ENCODE results near the gene BTBD19. TPM values are rescaled to one million over a fixed set of nuclear protein-coding genes. Genes with fewer than 3 reads are reported as not detected.

The BTBD19 gene
- total RNA-seq, 1 donor from 2014 or later, result 1.4 TPM

DNA sequence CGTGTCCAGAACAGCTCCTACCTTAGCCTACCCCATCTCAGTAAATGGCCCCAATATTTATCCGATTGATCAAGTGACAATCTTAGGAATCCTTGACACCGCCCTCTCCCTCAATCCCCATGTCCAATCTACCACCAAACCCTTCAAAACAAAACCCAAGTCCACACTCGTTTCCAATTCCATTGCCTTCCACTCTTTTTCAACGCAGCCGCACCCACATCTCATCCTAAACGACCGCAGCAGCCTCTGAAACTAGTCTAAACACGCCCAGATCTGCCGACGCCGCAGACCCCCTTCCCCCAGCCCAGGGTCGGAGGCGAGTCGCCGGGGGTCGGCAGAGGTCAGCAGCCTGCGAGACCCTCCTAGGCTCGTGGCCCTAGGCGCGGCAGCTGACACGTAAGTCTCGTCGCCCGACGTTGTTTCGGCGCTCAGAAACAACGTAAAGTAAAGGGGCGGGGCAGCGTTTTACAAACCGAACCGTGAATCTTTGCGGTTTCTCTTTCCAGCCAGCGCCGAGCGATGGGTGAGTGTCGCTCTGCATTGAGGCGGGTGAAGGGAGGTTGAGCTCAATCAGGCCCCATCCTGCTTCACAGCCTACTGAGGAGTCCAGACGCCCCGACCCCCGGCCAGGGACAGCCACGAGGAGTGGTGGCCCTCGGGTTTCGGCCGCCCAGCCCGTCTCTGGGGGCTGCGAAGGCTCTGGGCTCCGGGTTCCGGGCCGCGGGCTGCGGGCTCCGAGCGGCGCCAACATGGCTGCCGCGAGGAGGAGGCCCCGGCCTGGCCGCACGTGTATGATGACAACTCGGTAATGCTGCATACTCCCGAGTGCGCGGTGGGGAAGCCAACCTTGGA lies 33.0 kb upstream of the BTBD19 start, which contains the start of gene RPS8:
Gene RPS8 (plus strand): TSS at position 463 of the 852 bp plus-strand sequence. CDS start 57 bp downstream, at position 520.
- H3K4me1 Mint-ChIP-seq, result peaks cover 27% of the 10 kb centered on the region
- DNase-seq (ENCODE audit: low spot score), result peak; percentile 98
- peaks cover 59% of the 10 kb centered on the region for H3F3A ChIP-seq (ENCODE audit: low read depth)
- TF ChIP-seq EZH2phosphoT487 (IDR thresholded peaks at IDR 0.05) (no peak), EZH2 (IDR thresholded peaks at IDR 0.05) (no peak)
- TF ChIP-seq, protein P1, sequence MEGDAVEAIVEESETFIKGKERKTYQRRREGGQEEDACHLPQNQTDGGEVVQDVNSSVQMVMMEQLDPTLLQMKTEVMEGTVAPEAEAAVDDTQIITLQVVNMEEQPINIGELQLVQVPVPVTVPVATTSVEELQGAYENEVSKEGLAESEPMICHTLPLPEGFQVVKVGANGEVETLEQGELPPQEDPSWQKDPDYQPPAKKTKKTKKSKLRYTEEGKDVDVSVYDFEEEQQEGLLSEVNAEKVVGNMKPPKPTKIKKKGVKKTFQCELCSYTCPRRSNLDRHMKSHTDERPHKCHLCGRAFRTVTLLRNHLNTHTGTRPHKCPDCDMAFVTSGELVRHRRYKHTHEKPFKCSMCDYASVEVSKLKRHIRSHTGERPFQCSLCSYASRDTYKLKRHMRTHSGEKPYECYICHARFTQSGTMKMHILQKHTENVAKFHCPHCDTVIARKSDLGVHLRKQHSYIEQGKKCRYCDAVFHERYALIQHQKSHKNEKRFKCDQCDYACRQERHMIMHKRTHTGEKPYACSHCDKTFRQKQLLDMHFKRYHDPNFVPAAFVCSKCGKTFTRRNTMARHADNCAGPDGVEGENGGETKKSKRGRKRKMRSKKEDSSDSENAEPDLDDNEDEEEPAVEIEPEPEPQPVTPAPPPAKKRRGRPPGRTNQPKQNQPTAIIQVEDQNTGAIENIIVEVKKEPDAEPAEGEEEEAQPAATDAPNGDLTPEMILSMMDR (IDR thresholded peaks at IDR 0.05), result no peak
- H3K4me3 Mint-ChIP-seq, result peak within 1 kb of the TSS; percentile 93
- no peaks in the 10 kb centered on the region for H3K9me3 ChIP-seq (ENCODE audit: low read depth)
- peaks cover 8% of the 10 kb centered on the region for H3K36me3 ChIP-seq
- no peaks in the 10 kb centered on the region for H3K27me3 ChIP-seq
- peaks cover 45% of the 10 kb centered on the region for H3K79me2 ChIP-seq (ENCODE audit: low read depth)
- peak within 1 kb of the TSS; percentile 65 for H2AFZ ChIP-seq (replicated peaks)
- H3K4me1 ChIP-seq, result peaks cover 16% of the 10 kb centered on the region
- H3K4me3 ChIP-seq, result peak within 1 kb of the TSS; percentile 93
- H3K27ac ChIP-seq, result peak within 1 kb of the TSS; percentile 84
- H3K27ac Mint-ChIP-seq, result peak within 1 kb of the TSS; percentile 95
- H3K9ac ChIP-seq, result peak within 1 kb of the TSS; percentile 93
- peaks cover 40% of the 10 kb centered on the region for H4K20me1 ChIP-seq (ENCODE audit: low read depth)
- no peaks in the 10 kb centered on the region for H3K9me3 Mint-ChIP-seq
- H3K4me2 ChIP-seq, result peak within 1 kb of the TSS; percentile 99
- peaks cover 12% of the 10 kb centered on the region for H3K27me3 Mint-ChIP-seq (ENCODE audit: insufficient read depth, low read depth)
- H3K36me3 Mint-ChIP-seq, result peaks cover 22% of the 10 kb centered on the region

DNA sequence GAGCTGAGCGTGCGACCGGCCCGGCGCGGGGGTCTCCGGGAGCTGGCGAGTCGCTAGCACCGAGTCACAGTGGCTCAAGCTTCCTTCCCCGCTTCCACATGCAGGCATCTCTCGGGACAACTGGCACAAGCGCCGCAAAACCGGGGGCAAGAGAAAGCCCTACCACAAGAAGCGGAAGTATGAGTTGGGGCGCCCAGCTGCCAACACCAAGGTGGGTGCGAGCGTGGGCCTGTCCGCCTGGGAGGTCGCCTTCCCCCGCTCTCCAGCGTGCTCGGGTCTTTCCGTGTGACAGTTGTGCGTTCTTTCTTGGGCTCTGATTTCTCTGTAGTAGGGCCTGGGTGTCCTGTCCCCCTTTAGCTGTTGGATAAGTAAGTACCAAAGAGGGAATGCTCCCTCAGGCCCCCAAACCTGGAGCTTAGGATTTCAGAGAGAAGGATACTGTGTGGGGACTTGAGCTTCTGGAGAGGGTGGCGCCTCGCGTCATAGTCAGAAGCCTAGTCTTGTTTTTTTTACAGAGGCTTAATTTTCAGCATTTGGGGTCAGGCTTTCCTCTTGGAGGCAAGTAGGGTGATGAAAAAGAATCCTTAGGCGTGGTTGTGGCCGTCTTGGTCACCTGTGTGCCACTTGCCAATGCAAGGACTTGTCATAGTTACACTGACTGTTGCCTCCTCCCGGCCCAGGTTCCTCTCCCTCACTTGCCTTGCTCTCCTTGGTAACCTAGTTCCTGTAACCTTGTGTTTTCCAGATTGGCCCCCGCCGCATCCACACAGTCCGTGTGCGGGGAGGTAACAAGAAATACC lies 32.2 kb upstream of the BTBD19 start:
- Mint-ChIP-seq H3K27ac (peak overlapping the region; percentile 18), H3K36me3 (peaks cover 26% of the 10 kb centered on the region), H3K27me3 (ENCODE audit: insufficient read depth, low read depth) (peaks cover 10% of the 10 kb centered on the region), H3K4me3 (peak overlapping the region; percentile 93), H3K4me1 (peaks cover 27% of the 10 kb centered on the region), H3K9me3 (no peaks in the 10 kb centered on the region)
- Histone ChIP-seq H3K4me3 (peak overlapping the region; percentile 93), H3K27me3 (no peaks in the 10 kb centered on the region), H3K36me3 (peaks cover 8% of the 10 kb centered on the region), H3K9ac (peak overlapping the region; percentile 93), H3K9me3 (ENCODE audit: low read depth) (no peaks in the 10 kb centered on the region), H3K4me2 (peak overlapping the region; percentile 99), H3K4me1 (peaks cover 16% of the 10 kb centered on the region), H3K27ac (peak overlapping the region; percentile 84), H4K20me1 (ENCODE audit: low read depth) (peaks cover 45% of the 10 kb centered on the region), H3K79me2 (ENCODE audit: low read depth) (peaks cover 45% of the 10 kb centered on the region), H3F3A (ENCODE audit: low read depth) (peaks cover 67% of the 10 kb centered on the region), H2AFZ (replicated peaks) (no peak overlapping the region)
- TF ChIP-seq, protein P1 (IDR thresholded peaks at IDR 0.05), result no peak
- TF ChIP-seq EZH2phosphoT487 (IDR thresholded peaks at IDR 0.05) (no peak), EZH2 (IDR thresholded peaks at IDR 0.05) (no peak)
- DNase-seq (ENCODE audit: low spot score), result no peak

DNA sequence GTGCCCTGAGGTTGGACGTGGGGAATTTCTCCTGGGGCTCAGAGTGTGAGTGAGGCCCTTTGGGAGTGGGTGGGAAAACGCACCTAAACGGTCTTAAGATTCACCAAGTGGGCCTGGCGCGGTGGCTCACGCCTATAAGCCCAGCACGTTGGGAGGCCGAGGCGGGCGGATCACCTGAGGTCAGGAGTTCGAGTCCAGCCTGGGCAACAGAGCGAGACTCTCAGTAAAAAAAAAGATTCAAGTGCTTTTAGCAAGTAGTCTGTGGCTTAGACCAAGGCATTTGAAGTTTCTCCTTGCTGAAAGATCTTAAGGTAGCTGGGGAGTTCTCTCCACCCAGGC lies 31.6 kb upstream of the BTBD19 start:
- Histone ChIP-seq H2AFZ (replicated peaks) (no peak overlapping the region), H3K79me2 (ENCODE audit: low read depth) (peaks cover 45% of the 10 kb centered on the region), H4K20me1 (ENCODE audit: low read depth) (peaks cover 45% of the 10 kb centered on the region), H3K27ac (peak overlapping the region; percentile 62), H3K9me3 (ENCODE audit: low read depth) (no peaks in the 10 kb centered on the region), H3K9ac (peak overlapping the region; percentile 93), H3F3A (ENCODE audit: low read depth) (peaks cover 73% of the 10 kb centered on the region), H3K4me1 (peaks cover 16% of the 10 kb centered on the region), H3K4me2 (peak overlapping the region; percentile 99), H3K4me3 (peak overlapping the region; percentile 93), H3K36me3 (peaks cover 8% of the 10 kb centered on the region), H3K27me3 (no peaks in the 10 kb centered on the region)
- H3K36me3 Mint-ChIP-seq, result peaks cover 31% of the 10 kb centered on the region
- H3K4me3 Mint-ChIP-seq, result peak overlapping the region; percentile 93
- peaks cover 7% of the 10 kb centered on the region for H3K27me3 Mint-ChIP-seq (ENCODE audit: insufficient read depth, low read depth)
- H3K9me3 Mint-ChIP-seq, result no peaks in the 10 kb centered on the region
- DNase-seq (ENCODE audit: low spot score), result no peak
- no peak overlapping the region for H3K27ac Mint-ChIP-seq
- H3K4me1 Mint-ChIP-seq, result peaks cover 27% of the 10 kb centered on the region
- TF ChIP-seq, protein P1 (IDR thresholded peaks at IDR 0.05), result no peak
- no peak for TF ChIP-seq EZH2 (IDR thresholded peaks at IDR 0.05)
- TF ChIP-seq EZH2phosphoT487 (IDR thresholded peaks at IDR 0.05), result no peak

Data from neural progenitor cell (in vitro differentiated cells).